Neural cell (in vitro differentiated cells): ENCODE measurements around the gene MTHFD1.

Source experiments
- CTCF ChIP-seq: fragments of 450-650 bp; IDR thresholded peaks from 2 replicates; pipeline ENCODE4 v1.5.1; 2014; ENCODE audit warnings: antibody characterized with exemption, mild to moderate bottlenecking, moderate library complexity; ENCODE audit not compliant: poor library complexity, severe bottlenecking
- POLR2AphosphoS5 ChIP-seq: IDR thresholded peaks from 2 replicates; pipeline ENCODE4 v1.6.1; 2012

- TF ChIP-seq POLR2AphosphoS5 = no peak
- no peak for TF ChIP-seq CTCF
Measured at GRCh38 chr14:64508215-64508776, 120.1 kb downstream of the MTHFD1 start.
